Right kidney (tissue), 1 donor: ENCODE results near the gene IP6K2.

Experiments used
- DNase-seq: peaks from one replicate; pipeline ENCODE4 v3.0.0-alpha.2; 2016

IP6K2 gene

DNA sequence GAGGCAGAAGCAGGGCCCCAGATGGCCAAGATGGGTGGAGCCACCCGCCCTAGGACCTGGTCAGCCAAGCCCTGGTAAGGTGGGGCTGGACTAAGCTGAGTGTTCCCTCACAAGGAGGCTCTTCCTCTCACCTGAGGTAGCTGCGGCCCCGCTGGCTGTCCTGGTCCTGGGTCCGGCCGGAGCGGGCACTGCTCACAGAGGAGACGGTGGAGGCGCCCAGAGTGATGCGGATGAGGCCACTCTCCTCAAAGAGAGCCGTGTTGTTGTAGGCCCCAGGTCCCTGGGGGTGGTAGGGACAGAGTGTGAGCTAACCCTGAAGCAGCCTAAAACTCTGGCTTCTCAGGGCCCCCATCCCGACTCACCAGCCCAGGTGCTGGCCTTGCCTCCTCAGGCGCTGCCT lies 74.4 kb downstream of the IP6K2 start:
- no peak for DNase-seq

GRCh38 chr3:48641396-48641795 lies 75.6 kb downstream of the IP6K2 start:
- no peak for DNase-seq

- no peak for DNase-seq
Observed at GRCh38 chr3:48639944-48640606, 76.9 kb downstream of the IP6K2 start.
